Caco-2 (cell line): ENCODE results near the gene EFNA2. TPM values are rescaled to one million over a fixed set of nuclear protein-coding genes. Genes with fewer than 3 reads are reported as not detected.

Experiments
- BruUV-seq: library from RNA; stranded (reverse); fragments of 400-500 nt; replicated peaks from 2 replicates; lab custom pipeline; 2021; lab: Mats Ljungman, UMichigan
- CTCF ChIA-PET: fragments of 300-600 bp; sonication (Branson Sonifier 250); formaldehyde crosslinking; loops from one replicate; lab custom pipeline; 2022; ENCODE audit warnings: antibody characterized with exemption; lab: Charles Lee
- POLR2A ChIA-PET: fragments of 300-600 bp; sonication (Branson Sonifier 250); formaldehyde crosslinking; loops from one replicate; lab custom pipeline; 2022; ENCODE audit warnings: antibody characterized with exemption; lab: Charles Lee
- DNase-seq, 2 experiments: peaks; one replicate each; pipeline versions ENCODE4 v3.0.0 to v3.0.0-alpha.2; 2020 to 2022
- H3K27me3 ChIP-seq: replicated peaks from 2 replicates; pipeline ENCODE4 v1.6.0; 2011; ENCODE audit warnings: low read length; ENCODE audit not compliant: control insufficient read depth, insufficient read depth
- H3K36me3 ChIP-seq: 2 replicates; pipeline ENCODE4 v1.5.1; 2011; ENCODE audit warnings: low read length; ENCODE audit not compliant: control insufficient read depth, insufficient read depth
- H3K4me1 ChIP-seq: fragments of 250-450 bp; sonication (Bioruptor Pico); 2 replicates; pipeline ENCODE4 v1.5.1; 2020; ENCODE audit warnings: mild to moderate bottlenecking
- H3K4me3 ChIP-seq: 2 replicates; pipeline ENCODE4 v1.5.1; 2011; ENCODE audit warnings: low read depth, mild to moderate bottlenecking, control low read depth, low read length
- H3K9me3 ChIP-seq: fragments of 250-450 bp; sonication (Bioruptor Pico); 2 replicates; pipeline ENCODE4 v1.5.1; 2020; ENCODE audit warnings: mild to moderate bottlenecking, moderate library complexity
- H3K27ac Mint-ChIP-seq: one replicate; pipeline ENCODE4 v1.8.0; 2022; ENCODE audit warnings: mixed read lengths; ENCODE audit not compliant: unreplicated experiment
- H3K27me3 Mint-ChIP-seq: one replicate; pipeline ENCODE4 v1.8.0; 2022; ENCODE audit warnings: mixed read lengths; ENCODE audit not compliant: insufficient read depth, unreplicated experiment
- H3K36me3 Mint-ChIP-seq: one replicate; pipeline ENCODE4 v1.8.0; 2022; ENCODE audit warnings: mild to moderate bottlenecking, mixed read lengths; ENCODE audit not compliant: insufficient read depth, unreplicated experiment
- H3K4me1 Mint-ChIP-seq: one replicate; pipeline ENCODE4 v1.8.0; 2022; ENCODE audit warnings: low read depth, mixed read lengths; ENCODE audit not compliant: unreplicated experiment
- H3K4me3 Mint-ChIP-seq: one replicate; pipeline ENCODE4 v1.8.0; 2022; ENCODE audit warnings: mild to moderate bottlenecking, moderate library complexity, mixed read lengths; ENCODE audit not compliant: unreplicated experiment
- H3K9me3 Mint-ChIP-seq: one replicate; pipeline ENCODE4 v1.8.0; 2022; ENCODE audit warnings: mixed read lengths; ENCODE audit not compliant: unreplicated experiment
- intact Hi-C: fragments of 100-400 bp; cut with micrococcal nuclease; formaldehyde crosslinking; loops from one replicate; pipeline ENCODE4 v1.10.0; 2022; ENCODE audit not compliant: unreplicated experiment
- total RNA-seq: library from RNA; stranded (reverse); gene quantifications from 2 replicates; pipeline ENCODE4 v1.2.3, GENCODE V29; 2022
- TF ChIP-seq, protein P1 (sequence below), 2 experiments: fragments of 200-600 bp in 1 of 2; IDR thresholded peaks; 1 replicate in 1 of 2; 2 replicates in 1 of 2; pipeline versions ENCODE4 v1.5.1 to v1.8.0; 2011 to 2022; ENCODE audit warnings: antibody characterized with exemption in 1 of 2, control low read depth in 1 of 2, inconsistent platforms in 1 of 2, low read depth in 1 of 2, low read length in 1 of 2, mild to moderate bottlenecking in 1 of 2, moderate library complexity in 1 of 2; ENCODE audit not compliant: insufficient read depth in 1 of 2, severe bottlenecking in 1 of 2, unreplicated experiment in 1 of 2

The EFNA2 gene
- total RNA-seq, 1 experiment from 2014 or later, result 18.6 TPM

DNA sequence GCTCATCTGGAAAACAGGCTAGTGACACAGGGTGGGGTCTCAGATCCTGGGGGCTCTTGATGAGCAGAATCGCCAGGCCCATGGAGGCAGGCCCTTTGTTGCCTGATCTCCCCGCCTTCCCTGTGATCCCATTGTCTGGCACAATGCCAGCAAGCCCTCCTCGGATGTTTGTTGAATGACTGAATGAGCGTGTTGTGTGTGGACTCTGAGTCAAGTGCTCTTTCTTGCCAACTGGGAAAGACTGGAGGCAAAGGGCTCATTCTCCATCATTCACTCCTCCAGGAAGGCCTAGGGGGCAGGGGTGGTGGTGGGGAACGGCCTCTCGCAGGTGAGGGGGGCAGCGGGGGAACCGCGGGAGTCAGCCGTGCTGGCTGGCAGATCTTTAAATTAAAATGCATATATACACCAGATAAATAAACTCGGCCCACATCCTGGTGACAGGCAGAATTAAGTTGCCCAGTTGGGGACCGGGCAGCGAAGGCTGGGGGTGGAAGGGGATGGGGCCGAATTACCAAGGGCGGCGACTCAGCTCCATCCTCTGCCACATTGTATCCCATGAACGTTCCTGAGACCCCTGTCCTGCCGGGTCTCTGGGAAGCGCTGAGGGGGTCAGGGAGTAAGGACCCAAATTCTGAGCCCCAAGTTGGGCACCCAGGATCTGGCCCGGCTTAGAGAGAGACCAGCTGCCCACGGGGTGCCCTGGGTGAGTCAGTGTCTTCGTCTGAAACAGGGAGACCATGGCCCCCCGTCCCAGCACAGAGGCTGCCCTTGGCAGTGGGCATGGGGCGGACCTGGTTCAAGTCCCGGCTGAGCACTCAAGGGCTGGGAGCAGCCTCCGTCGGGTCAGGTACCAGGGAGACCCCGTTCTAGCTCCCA lies 24.5 kb downstream of the EFNA2 start:
- Mint-ChIP-seq H3K4me3 (no peak overlapping the region), H3K27me3 (no peaks in the 10 kb centered on the region), H3K36me3 (peaks cover 8% of the 10 kb centered on the region), H3K4me1 (no peaks in the 10 kb centered on the region), H3K9me3 (no peaks in the 10 kb centered on the region), H3K27ac (no peak overlapping the region)
- H3K9me3 ChIP-seq, result no peaks in the 10 kb centered on the region
- CTCF ChIA-PET, result no interaction called here
- TF ChIP-seq, protein P1, sequence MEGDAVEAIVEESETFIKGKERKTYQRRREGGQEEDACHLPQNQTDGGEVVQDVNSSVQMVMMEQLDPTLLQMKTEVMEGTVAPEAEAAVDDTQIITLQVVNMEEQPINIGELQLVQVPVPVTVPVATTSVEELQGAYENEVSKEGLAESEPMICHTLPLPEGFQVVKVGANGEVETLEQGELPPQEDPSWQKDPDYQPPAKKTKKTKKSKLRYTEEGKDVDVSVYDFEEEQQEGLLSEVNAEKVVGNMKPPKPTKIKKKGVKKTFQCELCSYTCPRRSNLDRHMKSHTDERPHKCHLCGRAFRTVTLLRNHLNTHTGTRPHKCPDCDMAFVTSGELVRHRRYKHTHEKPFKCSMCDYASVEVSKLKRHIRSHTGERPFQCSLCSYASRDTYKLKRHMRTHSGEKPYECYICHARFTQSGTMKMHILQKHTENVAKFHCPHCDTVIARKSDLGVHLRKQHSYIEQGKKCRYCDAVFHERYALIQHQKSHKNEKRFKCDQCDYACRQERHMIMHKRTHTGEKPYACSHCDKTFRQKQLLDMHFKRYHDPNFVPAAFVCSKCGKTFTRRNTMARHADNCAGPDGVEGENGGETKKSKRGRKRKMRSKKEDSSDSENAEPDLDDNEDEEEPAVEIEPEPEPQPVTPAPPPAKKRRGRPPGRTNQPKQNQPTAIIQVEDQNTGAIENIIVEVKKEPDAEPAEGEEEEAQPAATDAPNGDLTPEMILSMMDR (IDR thresholded peaks at IDR 0.05; ENCODE audit: insufficient read depth in 1 of 2, low read depth in 1 of 2, low read length in 1 of 2, severe bottlenecking in 1 of 2, unreplicated experiment in 1 of 2), result no peak
- intact Hi-C loops, result no loop called here
- DNase-seq, result no peak
- peaks cover 14% of the 10 kb centered on the region for H3K4me1 ChIP-seq
- BruUV-seq, result no TSS peak
- H3K27me3 ChIP-seq, result no peaks in the 10 kb centered on the region
- H3K36me3 ChIP-seq, result no peaks in the 10 kb centered on the region
- H3K4me3 ChIP-seq, result no peak overlapping the region
- POLR2A ChIA-PET, result interaction anchor here (0.9 kb wide), 1 partner anchor 44 kb away, joined by 3 read pairs; no protein-coding TSS in a partner anchor

DNA sequence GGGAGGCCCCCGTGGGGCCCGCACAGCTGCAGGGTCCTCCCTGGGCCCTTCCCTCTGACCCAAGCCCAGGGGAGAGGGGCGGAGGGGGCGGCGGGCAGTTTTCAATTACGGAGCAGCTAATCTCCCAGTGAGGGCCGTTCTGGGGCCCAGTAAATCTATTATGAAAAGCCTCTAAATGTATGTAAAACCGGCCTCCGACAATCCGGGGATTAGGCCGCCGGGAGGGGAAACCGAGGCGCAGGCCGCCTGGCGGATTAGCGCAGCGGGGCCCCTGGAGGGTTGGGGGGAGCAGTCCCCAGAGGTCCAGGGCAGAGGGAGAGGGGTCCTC lies 25.1 kb downstream of the EFNA2 start:
- Histone ChIP-seq H3K9me3 (no peaks in the 10 kb centered on the region), H3K4me3 (no peak overlapping the region), H3K36me3 (no peaks in the 10 kb centered on the region), H3K4me1 (peaks cover 14% of the 10 kb centered on the region), H3K27me3 (no peaks in the 10 kb centered on the region)
- TF ChIP-seq, protein P1 (IDR thresholded peaks at IDR 0.05; ENCODE audit: insufficient read depth in 1 of 2, low read depth in 1 of 2, low read length in 1 of 2, severe bottlenecking in 1 of 2, unreplicated experiment in 1 of 2), result no peak
- intact Hi-C loops, result no loop called here
- Mint-ChIP-seq H3K27me3 (no peaks in the 10 kb centered on the region), H3K4me3 (no peak overlapping the region), H3K4me1 (no peaks in the 10 kb centered on the region), H3K36me3 (peaks cover 10% of the 10 kb centered on the region), H3K9me3 (no peaks in the 10 kb centered on the region), H3K27ac (no peak overlapping the region)
- no peak for DNase-seq
- BruUV-seq, result no TSS peak
- ChIA-PET POLR2A (interaction anchor here (0.9 kb wide), 1 partner anchor 43 kb away, joined by 3 read pairs; no protein-coding TSS in a partner anchor), CTCF (no interaction called here)

DNA sequence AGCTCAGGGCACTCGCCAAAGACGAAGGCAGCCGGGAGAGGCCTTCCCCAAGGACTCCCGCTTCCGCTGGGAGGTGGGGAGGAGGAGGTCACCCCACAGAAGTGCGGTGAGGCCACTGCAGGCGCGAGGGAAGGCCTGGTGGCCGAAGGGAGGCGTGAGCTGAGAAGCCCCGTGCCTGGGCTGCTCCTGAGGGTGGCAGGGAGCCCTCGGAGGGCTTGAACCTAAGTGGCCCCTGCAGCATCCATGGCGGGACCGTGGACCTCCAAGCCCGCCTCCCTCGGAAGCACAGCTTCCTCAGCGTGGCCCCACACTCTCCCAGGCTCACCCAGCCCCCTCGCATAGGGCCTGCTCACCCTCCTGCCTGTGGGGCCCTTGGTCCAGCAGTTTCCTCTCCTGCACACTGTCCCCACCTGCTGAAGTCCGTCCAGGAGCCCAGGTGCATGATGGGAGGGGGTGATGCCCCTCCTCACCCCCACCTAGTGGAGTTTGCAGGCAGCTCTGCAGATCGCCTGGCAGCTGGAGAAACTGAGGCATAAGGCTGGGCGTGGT lies 25.9 kb downstream of the EFNA2 start:
- CTCF ChIA-PET, result interaction anchor here (0.6 kb wide), 1 partner anchor 121 kb away, joined by 4 read pairs; no protein-coding TSS in a partner anchor

More for the DNA sequence above, 25.9 kb downstream of the EFNA2 start:
- Mint-ChIP-seq H3K4me1 (no peaks in the 10 kb centered on the region), H3K4me3 (no peak overlapping the region), H3K9me3 (no peaks in the 10 kb centered on the region), H3K27ac (no peak overlapping the region), H3K36me3 (peaks cover 10% of the 10 kb centered on the region), H3K27me3 (no peaks in the 10 kb centered on the region)
- Histone ChIP-seq H3K36me3 (no peaks in the 10 kb centered on the region), H3K27me3 (no peaks in the 10 kb centered on the region), H3K9me3 (no peaks in the 10 kb centered on the region), H3K4me1 (peaks cover 14% of the 10 kb centered on the region), H3K4me3 (no peak overlapping the region)
- intact Hi-C loops, result no loop called here
- BruUV-seq, result no TSS peak
- DNase-seq, result no peak
- TF ChIP-seq, protein P1 (IDR thresholded peaks at IDR 0.05; ENCODE audit: insufficient read depth in 1 of 2, low read depth in 1 of 2, low read length in 1 of 2, severe bottlenecking in 1 of 2, unreplicated experiment in 1 of 2), result no peak
- POLR2A ChIA-PET, result interaction anchor here (0.9 to 1.2 kb wide), 2 partner anchors 43 kb away, joined by 3 to 4 read pairs; partner anchors contain the start of gene CIRBP
